ENCODE results near the gene PCYT1A.
A peak's percentile ranks its signal among the peaks of the same experiment; 100 is the strongest.

The PCYT1A gene

DNA sequence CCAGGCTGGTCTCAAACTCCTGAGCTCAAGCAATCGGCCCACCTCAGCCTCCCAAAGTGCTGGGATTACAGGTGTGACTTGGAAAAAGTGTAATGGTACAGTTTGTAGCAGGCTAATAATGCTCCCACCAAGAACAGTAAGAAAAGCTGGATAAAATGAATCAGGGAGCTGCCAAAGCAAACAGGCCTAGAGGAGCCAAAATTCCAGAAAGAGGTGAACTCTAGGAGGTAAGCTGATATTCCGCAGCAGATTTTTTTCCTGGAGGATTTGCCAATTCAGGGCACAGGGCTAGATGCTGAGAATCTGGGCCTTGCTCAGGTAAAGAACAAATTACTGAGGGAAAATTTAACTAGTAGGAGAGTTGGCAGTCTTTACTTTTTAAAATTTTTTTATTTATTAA is 11.0 kb upstream of the PCYT1A start:
- no peak for DNase-seq (ENCODE audit: low read depth, low spot score)
- Histone ChIP-seq H3K27ac (no peak overlapping the region), H3K4me3 (no peak overlapping the region), H3K9ac (ENCODE audit: insufficient read length) (no peak overlapping the region), H3K9me3 (ENCODE audit: low read depth, low read length) (no peaks in the 10 kb centered on the region), H3K36me3 (ENCODE audit: insufficient read depth, low read length) (peaks cover 25% of the 10 kb centered on the region)
- TF ChIP-seq FOXP2 (optimal IDR thresholded peaks at IDR 0.05; ENCODE audit: control extremely low read depth, extremely low read length, insufficient read depth) (no peak), EZH2 (IDR thresholded peaks at IDR 0.05) (no peak), POLR2AphosphoS5 (IDR thresholded peaks at IDR 0.05; ENCODE audit: borderline replicate concordance, low read depth, low read length) (no peak)

DNA sequence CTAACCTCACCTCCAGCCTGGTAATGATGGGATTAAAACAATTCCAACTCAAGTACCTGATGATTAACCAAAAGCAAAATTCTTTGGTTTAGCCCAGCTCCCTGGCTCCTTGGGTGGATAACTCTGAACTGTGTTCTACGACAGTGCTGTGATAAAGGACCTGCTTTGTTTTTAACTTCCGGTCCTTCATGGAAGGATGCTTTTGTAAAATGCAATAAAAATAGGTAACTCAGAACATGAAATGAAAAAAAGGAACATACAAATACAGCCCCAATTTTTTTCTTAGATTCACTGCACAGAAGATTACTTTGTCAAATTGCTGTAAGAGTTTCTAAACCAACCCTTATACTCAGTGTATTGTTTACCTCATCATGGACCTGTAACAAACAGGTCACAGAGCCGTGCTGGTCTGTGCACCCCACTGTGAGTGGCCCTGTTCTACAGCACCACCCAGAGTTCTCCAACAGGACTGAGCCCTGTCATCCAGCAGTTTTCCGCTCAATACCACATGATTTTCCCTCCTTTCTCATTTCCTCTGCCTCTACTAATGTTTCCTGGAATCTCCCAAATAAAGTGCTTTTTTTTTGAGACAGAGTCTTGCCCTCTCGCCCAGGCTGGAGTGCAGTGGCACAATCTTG is 4.9 kb upstream of the PCYT1A start:
- TF ChIP-seq FOXP2 (optimal IDR thresholded peaks at IDR 0.05; ENCODE audit: control extremely low read depth, extremely low read length, insufficient read depth) (no peak), EZH2 (IDR thresholded peaks at IDR 0.05) (no peak), POLR2AphosphoS5 (IDR thresholded peaks at IDR 0.05; ENCODE audit: borderline replicate concordance, low read depth, low read length) (no peak)
- no peaks in the 10 kb centered on the region for H3K9me3 ChIP-seq (ENCODE audit: low read depth, low read length)
- no peak overlapping the region for H3K9ac ChIP-seq (ENCODE audit: insufficient read length)
- no peak overlapping the region for H3K4me3 ChIP-seq
- H3K27ac ChIP-seq, result peak overlapping the region; percentile 26; the same call in 1 of the 2 replicates
- no peak for DNase-seq (ENCODE audit: low read depth, low spot score)
- H3K36me3 ChIP-seq (ENCODE audit: insufficient read depth, low read length), result no peaks in the 10 kb centered on the region

DNA sequence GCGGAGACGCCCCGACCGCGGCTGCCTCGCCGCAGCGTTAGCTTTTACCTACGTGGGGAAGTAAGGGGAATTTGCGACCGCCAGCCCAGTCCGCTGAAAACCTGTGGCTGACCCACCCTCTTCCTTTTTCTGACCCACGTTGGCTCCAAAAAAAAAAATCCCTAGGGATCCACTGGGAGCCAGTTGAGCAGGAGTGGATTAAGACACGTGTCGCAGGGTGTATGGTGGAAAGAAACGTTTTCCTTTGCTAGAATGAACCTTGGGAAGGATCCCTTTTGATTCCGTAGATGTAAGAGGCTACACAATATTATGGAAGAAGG is 575 bp upstream of the PCYT1A start:
- TF ChIP-seq EZH2 (IDR thresholded peaks at IDR 0.05), result no peak
- no peak for TF ChIP-seq POLR2AphosphoS5 (IDR thresholded peaks at IDR 0.05; ENCODE audit: borderline replicate concordance, low read depth, low read length)
- no peak for TF ChIP-seq FOXP2 (optimal IDR thresholded peaks at IDR 0.05; ENCODE audit: control extremely low read depth, extremely low read length, insufficient read depth)
- H3K4me3 ChIP-seq, result peak overlapping the region; percentile 99
- H3K27ac ChIP-seq, result peak overlapping the region; percentile 81
- no peak for DNase-seq (ENCODE audit: low read depth, low spot score)
- no peaks in the 10 kb centered on the region for H3K36me3 ChIP-seq (ENCODE audit: insufficient read depth, low read length)
- H3K9ac ChIP-seq (ENCODE audit: insufficient read length), result peak overlapping the region; percentile 93
- no peaks in the 10 kb centered on the region for H3K9me3 ChIP-seq (ENCODE audit: low read depth, low read length)

DNA sequence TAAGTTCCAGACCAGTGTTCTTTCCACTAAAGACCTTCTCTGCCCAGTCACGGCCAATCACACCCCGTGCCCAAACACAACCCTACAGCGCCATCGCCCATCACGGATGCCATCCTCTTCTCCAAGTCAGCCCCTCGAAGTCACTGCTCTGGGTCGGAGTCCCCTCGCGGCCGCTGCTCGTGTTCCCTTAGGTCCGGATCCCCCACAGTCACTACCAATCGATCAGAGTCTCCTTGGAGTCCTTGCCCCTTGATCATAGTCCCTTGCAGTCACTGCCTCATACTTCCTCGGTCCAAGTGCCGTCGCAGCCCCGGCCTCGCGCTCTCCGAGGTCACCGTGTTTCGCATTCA is 461 bp downstream of the PCYT1A start:
- Histone ChIP-seq H3K27ac (peak overlapping the region; percentile 81; the same call in 1 of the 2 replicates), H3K9ac (ENCODE audit: insufficient read length) (peak overlapping the region; percentile 93)
- DNase-seq (ENCODE audit: low read depth, low spot score), result no peak

DNA sequence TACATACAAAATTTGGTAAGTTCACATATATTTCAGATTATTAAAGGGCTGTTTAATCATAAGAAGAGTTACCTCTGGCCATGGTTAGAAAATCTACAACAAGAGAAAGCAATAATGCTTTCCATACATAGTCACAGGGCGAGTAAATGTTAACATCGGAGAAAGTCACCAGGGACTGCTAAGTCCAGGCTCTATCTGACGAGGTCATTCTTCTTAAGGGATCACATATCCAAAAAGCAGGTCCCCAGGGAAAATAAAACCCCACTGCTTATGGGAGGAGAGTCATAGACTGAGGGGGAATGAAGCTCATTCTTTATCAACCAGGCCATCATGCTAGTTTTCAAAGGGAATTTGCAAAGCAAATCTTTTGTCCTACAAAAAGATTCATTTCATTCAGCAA is 3.1 kb downstream of the PCYT1A start:
- no peaks in the 10 kb centered on the region for H3K36me3 ChIP-seq (ENCODE audit: insufficient read depth, low read length)
- no peaks in the 10 kb centered on the region for H3K9me3 ChIP-seq (ENCODE audit: low read depth, low read length)
- H3K4me3 ChIP-seq, result no peak overlapping the region
- no peak overlapping the region for H3K9ac ChIP-seq (ENCODE audit: insufficient read length)
- no peak for TF ChIP-seq POLR2AphosphoS5 (IDR thresholded peaks at IDR 0.05; ENCODE audit: borderline replicate concordance, low read depth, low read length)
- no peak for TF ChIP-seq EZH2 (IDR thresholded peaks at IDR 0.05)
- no peak for TF ChIP-seq FOXP2 (optimal IDR thresholded peaks at IDR 0.05; ENCODE audit: control extremely low read depth, extremely low read length, insufficient read depth)
- H3K27ac ChIP-seq, result no peak overlapping the region
- DNase-seq (ENCODE audit: low read depth, low spot score), result no peak

More for the DNA sequence above, 461 bp downstream of the PCYT1A start:
- TF ChIP-seq FOXP2 (optimal IDR thresholded peaks at IDR 0.05; ENCODE audit: control extremely low read depth, extremely low read length, insufficient read depth) (no peak), POLR2AphosphoS5 (IDR thresholded peaks at IDR 0.05; ENCODE audit: borderline replicate concordance, low read depth, low read length) (no peak), EZH2 (IDR thresholded peaks at IDR 0.05) (no peak)
- Histone ChIP-seq H3K9me3 (ENCODE audit: low read depth, low read length) (no peaks in the 10 kb centered on the region), H3K4me3 (peak overlapping the region; percentile 99), H3K36me3 (ENCODE audit: insufficient read depth, low read length) (no peaks in the 10 kb centered on the region)

DNA sequence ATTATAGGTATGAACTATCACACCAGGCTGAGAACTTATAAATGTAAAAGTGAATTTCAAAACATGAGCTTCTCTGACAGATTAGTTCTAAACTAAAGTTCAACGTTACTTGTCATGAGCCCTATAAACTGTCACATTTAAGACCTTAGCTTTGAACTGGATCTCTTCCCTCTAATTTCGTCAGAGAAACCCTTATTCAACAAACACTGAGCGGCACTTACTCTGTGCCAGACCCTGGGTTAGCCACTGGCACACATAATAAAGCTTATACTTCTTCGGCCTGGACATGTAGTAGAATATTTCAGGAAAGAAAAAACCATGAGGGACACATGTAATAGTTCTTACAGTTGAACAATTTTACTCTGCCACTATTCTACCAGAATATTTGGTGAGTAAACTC is 5.6 kb downstream of the PCYT1A start:
- peak overlapping the region; percentile 50; the same call in 1 of the 2 replicates for H3K27ac ChIP-seq
- H3K9ac ChIP-seq (ENCODE audit: insufficient read length), result peak overlapping the region; percentile 21
- TF ChIP-seq EZH2 (IDR thresholded peaks at IDR 0.05), result no peak
- TF ChIP-seq FOXP2 (optimal IDR thresholded peaks at IDR 0.05; ENCODE audit: control extremely low read depth, extremely low read length, insufficient read depth), result no peak
- TF ChIP-seq POLR2AphosphoS5 (IDR thresholded peaks at IDR 0.05; ENCODE audit: borderline replicate concordance, low read depth, low read length), result no peak
- H3K4me3 ChIP-seq, result no peak overlapping the region
- no peak for DNase-seq (ENCODE audit: low read depth, low spot score)
- H3K9me3 ChIP-seq (ENCODE audit: low read depth, low read length), result no peaks in the 10 kb centered on the region
- H3K36me3 ChIP-seq (ENCODE audit: insufficient read depth, low read length), result peaks cover 4% of the 10 kb centered on the region; the same call in 1 of the 2 replicates

DNA sequence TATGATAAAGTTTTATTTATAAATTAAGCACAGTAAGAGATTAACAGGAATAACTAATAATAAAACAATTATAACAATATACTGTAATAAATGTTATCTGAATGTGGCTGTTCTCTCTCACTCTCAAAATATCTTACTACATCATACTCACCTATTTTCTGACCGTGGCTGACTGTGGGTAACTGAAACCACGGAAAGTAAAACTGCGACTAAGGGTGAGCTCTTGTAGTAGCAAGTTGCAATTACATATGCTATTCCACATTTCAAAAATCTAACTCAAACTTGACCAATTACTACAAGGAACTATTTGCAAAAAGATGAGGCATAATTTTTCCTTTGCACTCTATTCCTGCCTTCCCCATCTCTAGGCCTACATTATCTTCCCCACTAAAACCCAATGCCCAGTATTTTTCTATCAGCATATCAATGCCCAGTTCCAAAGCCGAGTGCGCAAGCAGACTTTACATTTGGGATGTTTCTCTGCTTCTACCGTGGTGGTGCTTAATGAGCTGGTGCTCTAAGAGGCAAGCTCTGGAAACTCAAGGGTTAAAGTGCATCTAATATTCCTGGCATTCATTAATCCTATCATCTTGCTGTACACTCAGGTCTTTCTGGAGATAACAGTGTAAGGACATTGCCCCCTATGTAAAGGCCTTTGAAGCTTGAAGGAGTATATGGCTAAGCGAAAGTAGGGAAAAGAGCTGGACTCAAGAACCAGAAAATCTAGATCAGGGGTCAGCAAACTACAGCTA is 6.7 kb downstream of the PCYT1A start:
- Histone ChIP-seq H3K4me3 (no peak overlapping the region), H3K9ac (ENCODE audit: insufficient read length) (no peak overlapping the region), H3K9me3 (ENCODE audit: low read depth, low read length) (no peaks in the 10 kb centered on the region), H3K36me3 (ENCODE audit: insufficient read depth, low read length) (peaks cover 4% of the 10 kb centered on the region; the same call in 1 of the 2 replicates), H3K27ac (no peak overlapping the region)
- no peak for DNase-seq (ENCODE audit: low read depth, low spot score)
- TF ChIP-seq POLR2AphosphoS5 (IDR thresholded peaks at IDR 0.05; ENCODE audit: borderline replicate concordance, low read depth, low read length) (no peak), EZH2 (IDR thresholded peaks at IDR 0.05) (no peak), FOXP2 (optimal IDR thresholded peaks at IDR 0.05; ENCODE audit: control extremely low read depth, extremely low read length, insufficient read depth) (no peak)

DNA sequence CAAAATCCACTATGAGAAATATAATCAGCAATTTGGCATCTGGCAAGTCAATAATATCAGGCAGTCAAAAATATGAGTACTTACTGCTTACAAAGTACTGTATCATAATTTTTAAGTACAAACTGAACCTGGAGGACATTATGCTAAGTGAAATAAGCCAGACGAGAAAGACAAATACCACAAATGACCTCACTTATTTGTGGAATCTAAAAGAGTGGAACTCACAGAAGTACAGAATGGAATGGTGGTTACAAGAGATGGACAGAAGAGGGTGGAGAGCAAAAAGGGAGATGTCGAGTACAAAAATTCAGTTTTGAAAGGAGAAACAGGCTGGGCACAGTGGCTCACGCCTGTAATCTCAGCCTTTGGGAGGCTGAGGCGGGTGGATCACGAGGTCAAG is 12.4 kb downstream of the PCYT1A start:
- Histone ChIP-seq H3K36me3 (ENCODE audit: insufficient read depth, low read length) (peaks cover 33% of the 10 kb centered on the region), H3K27ac (no peak overlapping the region), H3K9ac (ENCODE audit: insufficient read length) (no peak overlapping the region), H3K4me3 (no peak overlapping the region), H3K9me3 (ENCODE audit: low read depth, low read length) (no peaks in the 10 kb centered on the region)
- DNase-seq (ENCODE audit: low read depth, low spot score), result no peak
- TF ChIP-seq POLR2AphosphoS5 (IDR thresholded peaks at IDR 0.05; ENCODE audit: borderline replicate concordance, low read depth, low read length) (no peak), EZH2 (IDR thresholded peaks at IDR 0.05) (no peak), FOXP2 (optimal IDR thresholded peaks at IDR 0.05; ENCODE audit: control extremely low read depth, extremely low read length, insufficient read depth) (no peak)
